Prostate gland (tissue), 2 donors: ENCODE results near the gene ART1. TPM values are rescaled to one million over a fixed set of nuclear protein-coding genes. Genes with fewer than 3 reads are reported as not detected.

ENCODE experiments used
- DNase-seq: peaks from one replicate; pipeline ENCODE4 v3.0.0-alpha.2; 2019; ENCODE audit warnings: low spot score
- H3K27ac ChIP-seq, 2 donors: fragments of 200-600 bp; sonication (generic); 2 replicates each; pipeline ENCODE4 v1.5.1; 2017 to 2019
- H3K27me3 ChIP-seq: fragments of 200-600 bp; sonication (generic); replicated peaks from 2 replicates; pipeline ENCODE4 v1.5.1; 2019; ENCODE audit not compliant: insufficient read depth
- H3K36me3 ChIP-seq, 2 donors: fragments of 200-600 bp; sonication (generic); 1 replicate in 1 of 2; 2 replicates in 1 of 2; pipeline versions ENCODE4 v1.5.1 to v1.8.1; 2017 to 2019
- H3K4me1 ChIP-seq: fragments of 200-600 bp; sonication (generic); replicated peaks from 2 replicates; pipeline ENCODE4 v1.5.1; 2019
- H3K4me3 ChIP-seq, 2 donors: fragments of 200-600 bp; sonication (generic); 2 replicates each; pipeline ENCODE4 v1.5.1; 2017 to 2019
- H3K9me3 ChIP-seq: fragments of 200-600 bp; sonication (generic); 2 replicates; pipeline ENCODE4 v1.5.1; 2017
- CTCF ChIP-seq, 4 experiments: fragments of 200-600 bp in 2 of 4; fragments of 450-650 bp in 2 of 4; sonication (generic) in 2 of 4; IDR thresholded peaks; 1 replicate in 3 of 4; 2 replicates in 1 of 4; pipeline ENCODE4 v1.5.1; 2016 to 2019; ENCODE audit warnings: antibody characterized with exemption in 4 of 4, mild to moderate bottlenecking in 2 of 4, moderate library complexity in 2 of 4
- POLR2A ChIP-seq: fragments of 450-650 bp; IDR thresholded peaks from one replicate; pipeline ENCODE4 v1.6.1; 2016; ENCODE audit warnings: antibody characterized with exemption, mild to moderate bottlenecking
- POLR2AphosphoS5 ChIP-seq: sonication (generic); formaldehyde crosslinking; IDR thresholded peaks from one replicate; pipeline ENCODE4 v1.6.1; 2017; ENCODE audit warnings: antibody characterized with exemption
- WGBS: methylation state at CpG from one replicate; pipeline ENCODE4 v1.1.5; 2018; 5-methylcytosine and 5-hydroxymethylcytosine counted together
- intact Hi-C: fragments of 100-400 bp; cut with DNase I; formaldehyde crosslinking; loops from one replicate; pipeline ENCODE4 v1.14.2; 2022
- total RNA-seq, 2 donors: library from RNA; depleted of rRNA; stranded (reverse); fragments of >200 nt; gene quantifications; one replicate each; pipeline ENCODE4 v1.1.0, GENCODE V29; 2016

ART1 gene
- total RNA-seq, 2 donors from 2014 or later, result not detected

GRCh38 chr11:3632070-3632660, 12.8 kb upstream of the ART1 start:
- no peaks in the 10 kb centered on the region for H3K36me3 ChIP-seq
- no peak overlapping the region for H3K27ac ChIP-seq
- H3K27me3 ChIP-seq, result no peaks in the 10 kb centered on the region
- H3K4me1 ChIP-seq, result no peaks in the 10 kb centered on the region
- intact Hi-C loops, result no loop called here
- no peaks in the 10 kb centered on the region for H3K9me3 ChIP-seq
- H3K4me3 ChIP-seq, result no peak overlapping the region
- no peak for TF ChIP-seq POLR2AphosphoS5
- no peak for TF ChIP-seq POLR2A
- TF ChIP-seq CTCF (IDR thresholded peaks at IDR 0.05), result no peak
- DNase-seq, result no peak
- 94% methylated on average over 5 of the region's 5 CpGs for WGBS

GRCh38 chr11:3635641-3636375, 9.1 kb upstream of the ART1 start:
- H3K36me3 ChIP-seq, result no peaks in the 10 kb centered on the region
- no peak for TF ChIP-seq POLR2A
- no peak overlapping the region for H3K27ac ChIP-seq
- no peak for DNase-seq
- intact Hi-C loops, result no loop called here
- no peaks in the 10 kb centered on the region for H3K9me3 ChIP-seq
- no peak overlapping the region for H3K4me3 ChIP-seq
- no peaks in the 10 kb centered on the region for H3K27me3 ChIP-seq
- 95% methylated on average over 15 of the region's 15 CpGs for WGBS
- no peaks in the 10 kb centered on the region for H3K4me1 ChIP-seq

GRCh38 chr11:3637201-3637600, 7.7 kb upstream of the ART1 start:
- Histone ChIP-seq H3K36me3 (no peaks in the 10 kb centered on the region), H3K4me3 (no peak overlapping the region), H3K27me3 (no peaks in the 10 kb centered on the region), H3K27ac (no peak overlapping the region), H3K9me3 (no peaks in the 10 kb centered on the region), H3K4me1 (no peaks in the 10 kb centered on the region)
- intact Hi-C loops, result no loop called here
- TF ChIP-seq CTCF (IDR thresholded peaks at IDR 0.05) (no peak), POLR2A (no peak), POLR2AphosphoS5 (no peak)
- DNase-seq, result no peak
- 85% methylated on average over 13 of the region's 13 CpGs for WGBS

- no peaks in the 10 kb centered on the region for H3K36me3 ChIP-seq
- no peaks in the 10 kb centered on the region for H3K4me1 ChIP-seq
- no peak overlapping the region for H3K4me3 ChIP-seq
- WGBS, result 97% methylated on average over 4 of the region's 5 CpGs
- intact Hi-C loops, result no loop called here
- no peak for DNase-seq
- no peak overlapping the region for H3K27ac ChIP-seq
- H3K27me3 ChIP-seq, result no peaks in the 10 kb centered on the region
- no peaks in the 10 kb centered on the region for H3K9me3 ChIP-seq
- TF ChIP-seq POLR2AphosphoS5 (no peak), POLR2A (no peak), CTCF (IDR thresholded peaks at IDR 0.05) (no peak)
Observed at GRCh38 chr11:3638513-3638912, 6.4 kb upstream of the ART1 start.

GRCh38 chr11:3639841-3640240, 5.1 kb upstream of the ART1 start:
- H3K9me3 ChIP-seq, result no peaks in the 10 kb centered on the region
- WGBS, result 96% methylated on average over 14 of the region's 14 CpGs
- no peak overlapping the region for H3K27ac ChIP-seq
- H3K4me1 ChIP-seq, result no peaks in the 10 kb centered on the region
- TF ChIP-seq CTCF (IDR thresholded peaks at IDR 0.05), result no peak
- TF ChIP-seq POLR2A, result no peak
- no peak for TF ChIP-seq POLR2AphosphoS5
- intact Hi-C loops, result no loop called here
- no peaks in the 10 kb centered on the region for H3K27me3 ChIP-seq
- H3K36me3 ChIP-seq, result no peaks in the 10 kb centered on the region
- DNase-seq, result no peak
- no peak overlapping the region for H3K4me3 ChIP-seq
